Activated CD4-positive, alpha-beta T cell treated with anti-CD3 and anti-CD28 coated beads, Interleukin-2, amount 50 U/mL, for 24 hours (primary cell): ENCODE results near the gene ASB5.
"Not testable (repeated sequence)": the region's sequence is repeated elsewhere in the genome, so short reads cannot be mapped to it uniquely, and the experiment has no call there.

ENCODE experiments used
- DNase-seq, 2 donors: peaks; one replicate each; pipeline ENCODE4 v3.0.0-alpha.2; 2020; ENCODE audit warnings: low read depth in 1 of 2, low spot score in 1 of 2

Gene ASB5

GRCh38 chr4:176226736-176227135 lies 42.3 kb downstream of the ASB5 start:
- no peak for DNase-seq

- DNase-seq: no peak
Measured at GRCh38 chr4:176223561-176223960, 45.5 kb downstream of the ASB5 start.

- DNase-seq: no peak
Measured at GRCh38 chr4:176222149-176222548, 46.9 kb downstream of the ASB5 start.

GRCh38 chr4:176217510-176217909 lies 51.5 kb downstream of the ASB5 start:
- DNase-seq: no peak

- DNase-seq: not testable (repeated sequence)
Measured at GRCh38 chr4:176212351-176212750, 56.7 kb downstream of the ASB5 start.

GRCh38 chr4:176210579-176211296 lies 58.3 kb downstream of the ASB5 start:
- DNase-seq: no peak

GRCh38 chr4:176210101-176210500 lies 58.9 kb downstream of the ASB5 start:
- DNase-seq: no peak

- no peak for DNase-seq
Measured at GRCh38 chr4:176209535-176209934, 59.5 kb downstream of the ASB5 start.

GRCh38 chr4:176207839-176208238 lies 61.2 kb downstream of the ASB5 start:
- no peak for DNase-seq

- DNase-seq: no peak
Measured at GRCh38 chr4:176205299-176205698, 63.7 kb downstream of the ASB5 start.

GRCh38 chr4:176198316-176198903 lies 70.6 kb downstream of the ASB5 start:
- no peak for DNase-seq

- DNase-seq: peak; percentile 77 to 89
Measured at GRCh38 chr4:176195184-176195978, 73.6 kb downstream of the ASB5 start, which contains the start of gene SPATA4. TSS of gene SPATA4 (minus strand) at chr4:176195585. CDS start at chr4:176195562, 23 bp downstream.

GRCh38 chr4:176193938-176194337 lies 75.1 kb downstream of the ASB5 start:
- peak in 1 of 2 donors; percentile 52 for DNase-seq

- DNase-seq: no peak
Measured at GRCh38 chr4:176193126-176193525, 75.9 kb downstream of the ASB5 start.

GRCh38 chr4:176191974-176192373 lies 77.0 kb downstream of the ASB5 start:
- DNase-seq: no peak

- DNase-seq: no peak
Measured at GRCh38 chr4:176189891-176190795, 78.9 kb downstream of the ASB5 start.

- DNase-seq: no peak
Measured at GRCh38 chr4:176188654-176189053, 80.4 kb downstream of the ASB5 start.

- no peak for DNase-seq
Measured at GRCh38 chr4:176187624-176188023, 81.4 kb downstream of the ASB5 start.

- DNase-seq: no peak
Measured at GRCh38 chr4:176186671-176187395, 82.2 kb downstream of the ASB5 start.

- DNase-seq: no peak
Measured at GRCh38 chr4:176186067-176186466, 83.0 kb downstream of the ASB5 start.
